ENCODE results near the gene NAB2. TPM values are rescaled to one million over a fixed set of nuclear protein-coding genes. Genes with fewer than 3 reads are reported as not detected.
"Not testable (repeated sequence)": the region's sequence is repeated elsewhere in the genome, so short reads cannot be mapped to it uniquely, and the experiment has no call there.

NAB2 gene, protein sequence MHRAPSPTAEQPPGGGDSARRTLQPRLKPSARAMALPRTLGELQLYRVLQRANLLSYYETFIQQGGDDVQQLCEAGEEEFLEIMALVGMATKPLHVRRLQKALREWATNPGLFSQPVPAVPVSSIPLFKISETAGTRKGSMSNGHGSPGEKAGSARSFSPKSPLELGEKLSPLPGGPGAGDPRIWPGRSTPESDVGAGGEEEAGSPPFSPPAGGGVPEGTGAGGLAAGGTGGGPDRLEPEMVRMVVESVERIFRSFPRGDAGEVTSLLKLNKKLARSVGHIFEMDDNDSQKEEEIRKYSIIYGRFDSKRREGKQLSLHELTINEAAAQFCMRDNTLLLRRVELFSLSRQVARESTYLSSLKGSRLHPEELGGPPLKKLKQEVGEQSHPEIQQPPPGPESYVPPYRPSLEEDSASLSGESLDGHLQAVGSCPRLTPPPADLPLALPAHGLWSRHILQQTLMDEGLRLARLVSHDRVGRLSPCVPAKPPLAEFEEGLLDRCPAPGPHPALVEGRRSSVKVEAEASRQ
- 10 to 100 TPM; 40.7 to 43.4 (median 42.4) TPM for polyA plus RNA-seq (ENCODE audit: insufficient read length in 3 of 3)

- DNase-seq (ENCODE audit: low read depth in 3 of 3, low spot score in 2 of 3): peak; percentile 82 to 90 (median 86)
Observed at GRCh38 chr12:57088354-57089270, at the start of gene NAB2. NAB2 (plus strand) TSS chr12:57089114; CDS start chr12:57089272, 158 bp downstream.

DNA sequence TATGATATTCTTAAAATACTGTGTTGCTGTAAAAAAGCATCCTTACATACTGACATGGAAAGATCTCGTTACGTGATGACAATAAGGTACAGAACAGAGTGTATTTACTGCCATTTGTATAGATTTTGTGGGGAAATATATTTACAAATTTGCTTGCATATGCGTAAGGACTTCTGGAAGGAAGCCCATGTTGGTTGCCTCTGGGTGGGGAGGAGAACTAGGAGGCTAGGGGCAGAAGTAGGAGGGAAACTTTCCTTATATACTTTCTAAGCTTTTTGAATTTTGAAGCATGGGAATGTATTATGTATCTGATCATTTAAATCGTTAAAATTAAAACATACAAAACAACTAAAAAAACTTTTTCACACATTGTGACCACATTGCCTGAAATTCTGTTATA, 48.7 kb upstream of the NAB2 start:
- no peak for DNase-seq (ENCODE audit: low read depth in 3 of 3, low spot score in 2 of 3)

- DNase-seq (ENCODE audit: low read depth in 3 of 3, low spot score in 2 of 3): no peak
Observed at GRCh38 chr12:57040750-57041149, 48.2 kb upstream of the NAB2 start.

GRCh38 chr12:57042695-57043094, 46.2 kb upstream of the NAB2 start:
- DNase-seq (ENCODE audit: low read depth in 3 of 3, low spot score in 2 of 3): no peak

- no peak for DNase-seq (ENCODE audit: low read depth in 3 of 3, low spot score in 2 of 3)
Observed at GRCh38 chr12:57044468-57044867, 44.4 kb upstream of the NAB2 start.

GRCh38 chr12:57044889-57045288, 44.0 kb upstream of the NAB2 start:
- DNase-seq (ENCODE audit: low read depth in 3 of 3, low spot score in 2 of 3): no peak

DNA sequence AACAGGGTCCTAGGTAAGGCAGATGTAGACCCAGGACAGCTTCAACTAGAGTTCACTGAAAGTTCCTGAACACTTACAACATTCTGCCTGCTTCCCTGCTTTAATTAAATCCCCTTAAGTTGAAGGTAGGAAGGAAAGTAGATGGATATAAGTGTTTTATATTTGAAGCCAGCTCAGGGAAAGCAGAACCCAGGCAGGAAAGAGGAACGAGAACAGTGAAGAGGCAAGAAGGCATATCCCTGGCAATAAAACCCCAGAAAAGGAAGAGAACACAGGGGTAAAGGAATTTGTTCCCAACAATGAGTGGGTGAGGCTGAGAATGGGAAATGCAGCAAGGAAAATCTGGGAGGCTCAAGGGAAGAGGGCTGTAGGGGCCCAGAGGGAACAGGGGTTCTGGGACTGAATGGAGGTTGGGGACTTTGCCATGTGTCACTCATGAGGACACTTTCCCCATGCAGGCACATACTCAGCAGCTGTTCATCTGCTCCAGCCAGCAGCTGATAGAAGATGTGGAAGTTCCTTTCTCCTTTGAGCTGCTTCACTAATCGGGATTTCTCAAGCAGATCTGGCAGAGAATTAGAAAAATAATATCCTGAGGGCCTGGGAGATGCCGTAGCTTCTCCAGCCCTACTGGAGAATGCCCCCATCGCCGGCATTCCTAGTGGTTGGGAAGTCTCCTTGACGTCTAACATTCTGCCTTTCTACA, 42.7 kb upstream of the NAB2 start:
- DNase-seq (ENCODE audit: low read depth in 3 of 3, low spot score in 2 of 3): no peak

DNA sequence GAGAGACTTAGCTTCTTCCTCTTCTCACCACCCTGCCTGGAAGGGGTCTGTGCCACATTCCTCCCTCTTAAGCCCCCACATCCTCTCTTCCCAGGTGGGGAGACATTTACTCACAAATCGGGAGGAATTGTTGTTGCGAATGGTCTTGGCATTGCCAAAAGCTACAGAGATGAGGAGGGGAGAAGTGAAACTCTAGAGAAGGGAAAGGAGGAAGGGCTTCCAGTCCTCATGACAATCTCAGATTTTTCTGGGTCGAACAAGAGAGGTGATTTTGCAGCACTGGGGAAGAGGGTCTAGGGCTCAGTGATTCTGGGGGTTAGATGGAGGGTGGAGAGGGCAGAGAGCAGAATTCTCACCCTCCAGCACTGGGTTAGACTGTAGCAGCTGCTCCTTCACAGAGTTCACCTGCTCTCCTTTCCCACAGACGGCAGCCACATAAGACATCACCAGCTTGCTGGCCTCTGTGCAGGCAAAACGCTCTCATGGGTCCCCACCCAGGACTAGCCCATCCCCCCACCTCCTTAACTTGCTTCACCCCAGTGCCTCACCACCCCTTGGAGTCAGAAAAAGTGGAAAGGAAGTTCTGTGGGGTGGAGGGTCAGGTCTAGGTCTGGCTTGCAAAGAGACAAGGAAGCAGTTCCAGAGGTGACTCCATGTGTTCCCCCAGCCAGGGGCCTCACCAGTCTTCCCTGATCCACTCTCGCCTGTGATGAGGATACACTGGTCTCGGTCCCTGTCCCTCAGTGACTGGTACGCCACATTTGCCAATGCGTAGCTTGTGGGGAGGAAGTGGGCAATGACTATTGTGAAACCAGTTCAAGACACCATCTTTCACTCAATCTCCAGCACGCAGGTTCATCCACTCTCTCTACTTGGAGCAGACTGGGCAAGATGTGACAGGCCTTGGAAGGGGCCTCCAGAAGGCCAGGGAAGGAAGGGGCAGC, 41.7 kb upstream of the NAB2 start:
- no peak for DNase-seq (ENCODE audit: low read depth in 3 of 3, low spot score in 2 of 3)

DNA sequence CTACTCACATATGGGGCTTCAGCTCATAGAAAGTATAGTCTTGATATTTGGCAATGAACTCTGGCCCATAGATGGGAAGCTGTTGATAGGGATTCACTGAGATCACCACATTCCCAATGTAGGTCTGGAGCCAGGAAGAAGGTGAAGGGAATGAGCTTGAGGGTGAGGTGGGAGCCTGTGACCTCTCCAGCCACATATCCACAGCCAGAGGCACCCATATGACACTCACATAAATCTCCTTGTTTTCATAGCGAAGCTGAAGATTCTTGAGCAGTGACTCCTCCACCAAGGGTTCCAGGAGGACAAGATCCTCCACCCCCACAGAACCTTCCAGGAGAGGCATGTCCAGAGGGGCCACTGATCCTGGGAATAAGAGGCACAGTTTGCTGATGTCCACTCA, 40.9 kb upstream of the NAB2 start:
- DNase-seq (ENCODE audit: low read depth in 3 of 3, low spot score in 2 of 3): no peak

- no peak for DNase-seq (ENCODE audit: low read depth in 3 of 3, low spot score in 2 of 3)
Observed at GRCh38 chr12:57048423-57049118, 40.3 kb upstream of the NAB2 start.

DNA sequence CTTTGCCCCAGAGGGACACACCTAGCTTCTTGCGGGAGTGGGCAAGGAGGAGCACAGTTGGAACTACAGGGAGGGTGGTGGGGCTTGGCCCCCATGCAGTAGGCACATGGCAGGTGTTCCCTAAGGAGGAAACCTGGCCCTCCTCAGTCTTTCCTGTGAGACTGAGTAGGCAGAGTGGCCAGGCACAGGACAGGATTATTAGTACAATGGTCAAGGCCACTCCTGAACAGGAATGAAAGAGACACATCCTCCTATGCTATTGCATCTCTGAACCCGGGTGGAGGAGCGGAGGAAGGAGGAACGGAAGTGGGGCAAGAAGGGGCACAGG, 39.8 kb upstream of the NAB2 start:
- no peak for DNase-seq (ENCODE audit: low read depth in 3 of 3, low spot score in 2 of 3)

DNA sequence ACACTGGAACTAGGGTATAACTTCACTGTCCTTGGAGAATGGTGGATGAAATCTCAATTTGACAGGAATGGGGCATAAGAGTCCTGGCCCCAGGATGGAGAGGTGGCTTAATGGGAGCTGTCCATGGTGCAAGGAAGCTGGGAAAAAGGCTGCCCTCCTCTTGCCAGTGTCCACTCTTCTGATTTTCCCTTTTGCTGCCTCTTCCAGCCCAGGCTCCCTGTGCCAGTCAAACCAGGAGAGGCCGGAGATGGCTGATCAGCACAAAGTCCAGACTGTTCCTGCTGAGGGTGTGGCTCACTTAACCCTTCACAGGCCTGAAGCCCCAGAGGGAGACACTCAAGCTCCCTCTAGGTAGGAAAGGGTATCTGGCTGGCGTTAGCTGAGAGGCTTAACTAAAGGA, 39.0 kb upstream of the NAB2 start, which contains the start of gene MYO1A:
TSS of gene MYO1A (minus strand) at position 240 of the 400 bp plus-strand sequence. CDS start 1,806 bp downstream, outside the sequence.
- no peak for DNase-seq (ENCODE audit: low read depth in 3 of 3, low spot score in 2 of 3)

DNA sequence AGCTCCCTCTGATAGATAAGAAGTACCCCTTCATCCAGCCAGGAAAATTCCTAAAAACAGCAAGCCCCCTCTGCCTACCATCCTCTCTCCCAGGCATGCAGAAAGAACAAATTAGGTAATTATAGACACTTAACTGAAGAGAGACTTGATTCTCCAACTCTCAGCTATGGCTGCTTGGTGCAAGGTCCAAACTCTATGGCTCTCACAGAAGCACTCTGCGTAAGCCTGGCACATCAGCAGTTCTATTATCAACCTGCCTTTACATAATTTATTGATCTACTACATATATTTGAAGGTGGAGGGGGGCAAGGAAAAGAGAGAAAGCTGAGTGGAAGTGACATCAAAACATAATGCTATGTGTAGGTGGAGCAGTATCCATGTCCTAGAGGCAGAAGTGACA, 37.9 kb upstream of the NAB2 start:
- no peak for DNase-seq (ENCODE audit: low read depth in 3 of 3, low spot score in 2 of 3)

- DNase-seq (ENCODE audit: low read depth in 3 of 3, low spot score in 2 of 3): not testable (repeated sequence)
Observed at GRCh38 chr12:57053146-57053545, 35.8 kb upstream of the NAB2 start.

DNA sequence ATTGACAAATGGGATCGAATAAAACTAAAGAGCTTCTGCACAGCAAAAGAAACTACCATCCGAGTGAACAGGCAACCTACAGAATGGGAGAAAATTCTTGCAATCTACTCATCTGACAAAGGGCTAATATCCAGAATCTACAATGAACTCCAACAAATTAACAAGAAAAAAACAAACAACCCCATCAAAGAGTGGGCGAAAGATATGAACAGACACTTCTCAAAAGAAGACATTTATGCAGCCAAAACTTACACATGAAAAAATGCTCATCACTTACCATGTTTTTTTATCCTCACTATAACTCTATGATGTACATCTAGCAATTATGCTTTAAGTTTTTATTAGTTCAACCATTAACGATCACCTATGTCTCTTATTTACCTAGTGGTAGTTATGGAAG, 35.0 kb upstream of the NAB2 start:
- DNase-seq (ENCODE audit: low read depth in 3 of 3, low spot score in 2 of 3): not testable (repeated sequence)

- no peak for DNase-seq (ENCODE audit: low read depth in 3 of 3, low spot score in 2 of 3)
Observed at GRCh38 chr12:57055824-57056223, 33.1 kb upstream of the NAB2 start.

DNA sequence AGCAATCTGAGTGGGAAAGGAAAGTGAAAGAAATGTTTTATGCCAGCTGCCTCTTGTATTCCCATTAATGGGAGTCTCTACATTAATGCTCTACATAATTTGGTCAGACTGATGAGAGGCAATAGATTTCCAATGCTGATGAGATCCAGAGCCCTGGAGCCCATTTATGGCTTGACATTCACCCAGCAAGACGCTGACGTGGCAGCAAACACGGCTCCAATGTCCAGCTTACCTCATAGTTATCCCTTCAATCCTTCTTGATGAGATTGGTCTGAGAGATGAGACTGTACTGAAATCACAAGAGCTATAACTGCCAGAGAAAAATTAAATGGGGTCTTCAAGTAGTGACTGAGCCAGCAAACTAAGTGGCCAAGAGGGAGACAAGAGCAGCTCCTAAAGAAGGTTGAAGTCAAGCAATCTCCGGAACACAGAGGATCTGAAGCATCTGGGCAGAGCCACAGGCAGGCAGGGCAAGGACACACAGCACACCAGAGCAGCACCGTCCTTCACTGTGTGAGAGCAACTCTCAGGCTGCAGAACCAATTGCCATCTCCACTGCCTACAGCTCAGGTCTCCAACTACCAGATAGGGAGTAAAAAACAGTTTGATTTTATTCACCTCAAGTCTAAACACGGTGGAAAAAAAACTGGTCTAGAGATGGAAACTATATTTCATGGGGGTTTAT, 31.7 kb upstream of the NAB2 start:
- no peak for DNase-seq (ENCODE audit: low read depth in 3 of 3, low spot score in 2 of 3)

GRCh38 chr12:57058454-57058853, 30.5 kb upstream of the NAB2 start:
- DNase-seq (ENCODE audit: low read depth in 3 of 3, low spot score in 2 of 3): no peak
